ENCODE data around the gene NHLH2. TPM values are rescaled to one million over a fixed set of nuclear protein-coding genes. Genes with fewer than 3 reads are reported as not detected.

Gene NHLH2
- total RNA-seq, 1 experiment from 2014 or later, result 1.2 TPM

- Mint-ChIP-seq H3K4me1 (no peaks in the 10 kb centered on the region), H3K4me3 (no peak overlapping the region), H3K36me3 (ENCODE audit: insufficient read depth in 1 of 3, low read depth in 3 of 3) (no peaks in the 10 kb centered on the region), H3K27me3 (ENCODE audit: low read depth) (peaks cover 5% of the 10 kb centered on the region), H3K9me3 (no peaks in the 10 kb centered on the region), H3K27ac (no peak overlapping the region)
- no peak overlapping the region for H4K5ac ChIP-seq (ENCODE audit: insufficient read length, low read depth, low read length)
- no peaks in the 10 kb centered on the region for H4K20me1 ChIP-seq (ENCODE audit: control insufficient read depth, insufficient read depth, insufficient read length)
- H3K79me1 ChIP-seq (ENCODE audit: insufficient read depth, low read depth, low read length, poor library complexity, severe bottlenecking), result no peaks in the 10 kb centered on the region
- no peak overlapping the region for H2AFZ ChIP-seq (ENCODE audit: low read length)
- no peak overlapping the region for H3K4ac ChIP-seq (ENCODE audit: low read depth, low read length)
- no peak overlapping the region for H3T11ph ChIP-seq (ENCODE audit: low read length)
- H3K23ac ChIP-seq (ENCODE audit: insufficient read length, low read depth, low read length), result no peak overlapping the region
- H3K27ac ChIP-seq (ENCODE audit: insufficient read length, low read depth, low read length), result no peak overlapping the region
- no peaks in the 10 kb centered on the region for H3K4me1 ChIP-seq (ENCODE audit: insufficient read depth, low read length)
- WGBS (ENCODE audit: extremely low coverage, insufficient read length, low lambda C conversion rate), result no CpG with 5 or more reads among the region's 5 CpGs
- H4K8ac ChIP-seq (replicated peaks; ENCODE audit: insufficient read length, low read depth, low read length), result no peak overlapping the region
- no peak overlapping the region for H3K56ac ChIP-seq (ENCODE audit: insufficient read length, low read depth, low read length)
- H2BK12ac ChIP-seq (ENCODE audit: insufficient read length, low read depth, low read length), result no peak overlapping the region
- no peaks in the 10 kb centered on the region for H3K79me2 ChIP-seq (ENCODE audit: insufficient read depth, low read length)
- no peak overlapping the region for H2BK20ac ChIP-seq (ENCODE audit: low read depth, low read length, poor library complexity, severe bottlenecking)
- no peak overlapping the region for H2BK5ac ChIP-seq (ENCODE audit: insufficient read length, low read length)
- H4K91ac ChIP-seq (ENCODE audit: insufficient read length, low read depth, low read length), result no peak overlapping the region
- H3K27me3 ChIP-seq (ENCODE audit: insufficient read depth, low read length), result no peaks in the 10 kb centered on the region
- H3K14ac ChIP-seq (ENCODE audit: insufficient read depth, low read length), result no peak overlapping the region
- H2BK120ac ChIP-seq (ENCODE audit: low read depth, low read length, poor library complexity, severe bottlenecking), result no peak overlapping the region
- H3K23me2 ChIP-seq (ENCODE audit: insufficient read length, low read depth, low read length, poor library complexity, severe bottlenecking), result no peaks in the 10 kb centered on the region
- H3K4me2 ChIP-seq (ENCODE audit: insufficient read depth, insufficient read length, low read length), result no peak overlapping the region
- no peak overlapping the region for H2AK5ac ChIP-seq (ENCODE audit: insufficient read length, low read length)
- H3K9ac ChIP-seq (ENCODE audit: extremely low read depth, insufficient read length, low read length), result no peak overlapping the region
- no peak for TF ChIP-seq CTCF (conservative IDR thresholded peaks at IDR 0.05)
- no peaks in the 10 kb centered on the region for H3K9me3 ChIP-seq (ENCODE audit: control insufficient read depth, low read depth, low read length)
- H3K18ac ChIP-seq (ENCODE audit: insufficient read length, low read depth, low read length), result no peak overlapping the region
- no peak for DNase-seq
- no peak overlapping the region for H2BK15ac ChIP-seq (ENCODE audit: low read depth, low read length)
Observed at GRCh38 chr1:115869064-115869463, 28.1 kb upstream of the NHLH2 start.
